GM12878 (cell line): ENCODE measurements around the gene TBC1D10A. TPM values are rescaled to one million over a fixed set of nuclear protein-coding genes. Genes with fewer than 3 reads are reported as not detected.

Experiments
- ATAC-seq: fragments of 200-7000 bp; cut with Tn5 transposase; 3 replicates; pipeline ENCODE4 v1.9.1; 2020; ENCODE audit warnings: mild to moderate bottlenecking, moderate library complexity
- BruUV-seq: library from RNA; stranded (reverse); fragments of 400-500 nt; replicated peaks from 2 replicates; lab custom pipeline; 2021; lab: Mats Ljungman, UMichigan
- CTCF ChIA-PET: fragments of 300-600 bp; sonication (Branson Sonifier 250); formaldehyde crosslinking; extraction: SDS; loops from one replicate; lab custom pipeline; 2021; ENCODE audit warnings: inconsistent platforms; lab: Yijun Ruan, JAX
- POLR2A ChIA-PET: fragments of 350-600 bp; formaldehyde crosslinking; extraction: SDS; loops from one replicate; lab custom pipeline; 2021; ENCODE audit warnings: inconsistent platforms; lab: Charles Lee
- RAD21 ChIA-PET: fragments of 300-600 bp; sonication (Branson Sonifier 250); formaldehyde crosslinking; loops from one replicate; lab custom pipeline; 2023; ENCODE audit warnings: antibody characterized with exemption; ENCODE audit not compliant: unreplicated experiment; lab: Charles Lee
- SMC1A ChIA-PET: fragments of 300-600 bp; sonication (Branson Sonifier 250); formaldehyde crosslinking; loops from one replicate; lab custom pipeline; 2023; ENCODE audit not compliant: unreplicated experiment, uncharacterized antibody; lab: Charles Lee
- DNase-seq: peaks from one replicate; pipeline ENCODE4 v3.0.0-alpha.2; 2011; ENCODE audit warnings: low read depth, low spot score
- FAIRE-seq: peaks from 3 replicates; lab custom pipeline; 2011; peaks lifted over from hg19 to GRCh38; lab: Jason Lieb, UNC
- H2AFZ ChIP-seq: 2 replicates; pipeline ENCODE4 v1.6.0; 2011; ENCODE audit warnings: low read depth, low read length, control low read depth; ENCODE audit not compliant: control insufficient read depth
- H3K27ac ChIP-seq: 2 replicates; pipeline ENCODE4 v1.5.1; 2011; ENCODE audit warnings: control low read depth; ENCODE audit not compliant: control insufficient read depth, insufficient read depth
- H3K27me3 ChIP-seq, 2 experiments: replicated peaks in 1 of 2; 2 replicates each; pipeline versions ENCODE4 v1.6.0 to v1.6.1; 2011; ENCODE audit warnings: low read length in 1 of 2; ENCODE audit not compliant: control insufficient read depth in 2 of 2, insufficient read depth in 2 of 2
- H3K36me3 ChIP-seq, 2 experiments: 2 replicates each; pipeline ENCODE4 v1.5.1; 2011; ENCODE audit warnings: low read length in 1 of 2; ENCODE audit not compliant: control insufficient read depth in 2 of 2, insufficient read depth in 2 of 2
- H3K4me1 ChIP-seq: 2 replicates; pipeline ENCODE4 v1.6.1; 2011; ENCODE audit warnings: mild to moderate bottlenecking, low read length, moderate library complexity, mixed read lengths; ENCODE audit not compliant: control insufficient read depth, insufficient read depth
- H3K4me2 ChIP-seq: 2 replicates; pipeline ENCODE4 v1.6.0; 2011; ENCODE audit warnings: control low read depth; ENCODE audit not compliant: control insufficient read depth, insufficient read depth
- H3K4me3 ChIP-seq: fragments of 200-600 bp; sonication (generic); 2 replicates; pipeline ENCODE4 v1.5.1; 2016
- H3K79me2 ChIP-seq: 2 replicates; pipeline ENCODE4 v1.6.0; 2011; ENCODE audit warnings: low read length; ENCODE audit not compliant: control insufficient read depth, insufficient read depth
- H3K9ac ChIP-seq: 2 replicates; pipeline ENCODE4 v1.8.0; 2011; ENCODE audit warnings: low read length, control low read depth, mixed read lengths; ENCODE audit not compliant: control insufficient read depth, insufficient read depth
- H3K9me3 ChIP-seq: replicated peaks from 3 replicates; pipeline ENCODE4 v1.5.1; 2011; ENCODE audit warnings: mild to moderate bottlenecking, low read length; ENCODE audit not compliant: control insufficient read depth, insufficient read depth
- H4K20me1 ChIP-seq: 2 replicates; pipeline ENCODE4 v1.6.0; 2011; ENCODE audit not compliant: control insufficient read depth, insufficient read depth
- ASH2L ChIP-seq: fragments of 300-600, 200-600 bp; sonication (generic); IDR thresholded peaks from 2 replicates; pipeline ENCODE4 v1.6.1; 2017; ENCODE audit warnings: low read depth, mild to moderate bottlenecking, borderline replicate concordance
- BCL11A ChIP-seq: IDR thresholded peaks from 2 replicates; pipeline ENCODE4 v1.6.1; 2011; ENCODE audit warnings: low read depth, low read length
- BCL3 ChIP-seq: IDR thresholded peaks from 2 replicates; pipeline ENCODE4 v1.6.1; 2011; ENCODE audit warnings: borderline replicate concordance, low read depth, mild to moderate bottlenecking, moderate library complexity, low read length; ENCODE audit not compliant: insufficient read depth, poor library complexity, severe bottlenecking
- E2F4 ChIP-seq: IDR thresholded peaks from 2 replicates; pipeline ENCODE4 v1.6.1; 2012; ENCODE audit warnings: low read depth, low read length, improper control_type of control experiment
- ETV6 ChIP-seq, 2 experiments: fragments of 450-650 bp in 1 of 2; IDR thresholded peaks in 1 of 2; conservative IDR thresholded peaks in 1 of 2; 2 replicates each; pipeline ENCODE4 v1.6.1; 2014; ENCODE audit warnings: antibody characterized with exemption in 1 of 2, borderline replicate concordance in 1 of 2, low read depth in 1 of 2, mild to moderate bottlenecking in 1 of 2, moderate library complexity in 1 of 2
- MEF2A ChIP-seq: IDR thresholded peaks from 2 replicates; pipeline ENCODE4 v1.6.1; 2011; ENCODE audit warnings: low read depth, mild to moderate bottlenecking, low read length, moderate library complexity; ENCODE audit not compliant: insufficient read depth
- NFIC ChIP-seq: IDR thresholded peaks from 2 replicates; pipeline ENCODE4 v1.6.1; 2012; ENCODE audit warnings: low read depth, mild to moderate bottlenecking, inconsistent platforms, low read length, moderate library complexity
- RFX5 ChIP-seq: IDR thresholded peaks from 2 replicates; pipeline ENCODE4 v1.6.1; 2011; ENCODE audit warnings: low read depth, low read length, improper control_type of control experiment
- SIN3A ChIP-seq: IDR thresholded peaks from 2 replicates; pipeline ENCODE4 v1.6.1; 2012; ENCODE audit warnings: low read depth, low read length, improper control_type of control experiment
- SPI1 ChIP-seq: IDR thresholded peaks from 2 replicates; pipeline ENCODE4 v1.6.1; 2011; ENCODE audit warnings: low read depth, mild to moderate bottlenecking, low read length, moderate library complexity, borderline replicate concordance; ENCODE audit not compliant: insufficient read depth
- SREBF1 ChIP-seq: IDR thresholded peaks from 2 replicates; pipeline ENCODE4 v1.6.1; 2012; ENCODE audit warnings: mild to moderate bottlenecking, low read length
- YBX1 ChIP-seq: fragments of 450-650 bp; IDR thresholded peaks from 2 replicates; pipeline ENCODE4 v1.6.1; 2016; ENCODE audit warnings: antibody characterized with exemption
- YY1 ChIP-seq: IDR thresholded peaks from 2 replicates; pipeline ENCODE4 v1.6.1; 2011; ENCODE audit warnings: low read depth, mild to moderate bottlenecking, low read length
- WGBS: methylation state at CpG from one replicate; pipeline ENCODE4 v1.1.6; 2016; ENCODE audit warnings: low lambda C conversion rate; ENCODE audit not compliant: insufficient replicate concordance, insufficient coverage; ENCODE audit errors: missing lambda C conversion rate; 5-methylcytosine and 5-hydroxymethylcytosine counted together
- in situ Hi-C: fragments of 300-500 bp; cut with MboI; formaldehyde crosslinking; loops from 9 replicates; pipeline ENCODE4 v1.14.3; 2018; ENCODE audit warnings: mixed read lengths
- intact Hi-C: fragments of 100-400 bp; cut with micrococcal nuclease; formaldehyde crosslinking; loops from one replicate; pipeline ENCODE4 v1.14.2; 2022; ENCODE audit not compliant: unreplicated experiment
- polyA plus RNA-seq, 11 experiments: library from polyadenylated mRNA; depleted of rRNA in 4 of 11; unstranded in 6 of 11; stranded (reverse) in 5 of 11; fragments of >200 nt; fragmentation: Nextera tagmentation in 4 of 11; fragmentation: Illumina TruSeq in 1 of 11; extraction: Ambion mirVana in 4 of 11; extraction: Trizol in 1 of 11; gene quantifications; 1 replicate in 1 of 11; 2 replicates in 10 of 11; pipeline versions ENCODE4 v1.2.1 to v1.2.3, GENCODE V29; 2011 to 2016; ENCODE audit warnings: inconsistent platforms in 2 of 11, missing spikeins in 2 of 11, low read depth in 1 of 11
- total RNA-seq, 4 experiments: library from RNA; depleted of rRNA in 3 of 4; stranded (reverse); fragments of >200 nt in 3 of 4; fragmentation: Illumina TruSeq in 1 of 4; extraction: Trizol in 1 of 4; gene quantifications; 2 replicates each; pipeline versions ENCODE4 v1.2.1 to v1.2.3, GENCODE V29; 2013 to 2021

The TBC1D10A gene
- total and polyA plus RNA-seq, 10 of the 15 experiments (the other 5 are each of a cell fraction or from before 2014, with no cell fraction given) = 0.27 to 25.7 (median 15.3) TPM

GRCh38 chr22:30293026-30293425, 33.7 kb downstream of the TBC1D10A start:
- BruUV-seq = no TSS peak
- peaks cover 10 to 32% of the 10 kb centered on the region in 2 experiments; a peak in 3 of 4 replicates for H3K36me3 ChIP-seq

GRCh38 chr22:30292069-30292970, 34.4 kb downstream of the TBC1D10A start:
- Histone ChIP-seq H3K27me3 (no peaks in the 10 kb centered on the region), H3K36me3 (peaks cover 5 to 26% of the 10 kb centered on the region in 2 experiments; a peak in 3 of 4 replicates), H3K27ac (no peak overlapping the region), H3K79me2 (no peaks in the 10 kb centered on the region), H3K9ac (no peak overlapping the region), H4K20me1 (no peaks in the 10 kb centered on the region), H3K9me3 (no peaks in the 10 kb centered on the region), H2AFZ (no peak overlapping the region), H3K4me2 (no peak overlapping the region), H3K4me3 (no peak overlapping the region), H3K4me1 (peaks cover 25% of the 10 kb centered on the region)
- BruUV-seq = no TSS peak
- DNase-seq (no peak), ATAC-seq (no peak), FAIRE-seq (no peak)
- RAD21 ChIA-PET = interaction anchor here (2.0 to 6.2 kb wide), 4 partner anchors 9 to 97 kb away, joined by 5 to 277 read pairs (median 103); partner anchors contain the start of genes RNF215 and TBC1D10A
- POLR2A ChIA-PET = no interaction called here
- intact Hi-C loops (no loop called here), in situ Hi-C loops (no loop called here)
- CTCF ChIA-PET = interaction anchor here (0.6 to 10.5 kb wide), 3 partner anchors 16 to 93 kb away, joined by 3 to 436 read pairs (median 177); partner anchors contain the start of gene RNF215
- 56% methylated on average over 14 of the region's 18 CpGs for WGBS
- SMC1A ChIA-PET = interaction anchor here (6.7 to 7.9 kb wide), 2 partner anchors 14 to 34 kb away, joined by 84 to 100 read pairs; partner anchors contain the start of gene TBC1D10A
- TF ChIP-seq ETV6 (conservative IDR thresholded peaks at IDR 0.05 in 1 of 2, IDR thresholded peaks at IDR 0.05 in 1 of 2; ENCODE audit: borderline replicate concordance in 1 of 2, low read depth in 1 of 2) = no peak
- TF ChIP-seq YY1 = no peak
- no peak for TF ChIP-seq BCL3
- TF ChIP-seq SIN3A = no peak
- TF ChIP-seq E2F4 = no peak
- TF ChIP-seq ASH2L = no peak
- no peak for TF ChIP-seq MEF2A
- no peak for TF ChIP-seq BCL11A
- TF ChIP-seq YBX1 = no peak
- no peak for TF ChIP-seq SREBF1

More at GRCh38 chr22:30293026-30293425, 33.7 kb downstream of the TBC1D10A start:
- SMC1A ChIA-PET = interaction anchor here (6.7 to 7.9 kb wide), 2 partner anchors 13 to 33 kb away, joined by 84 to 100 read pairs; partner anchors contain the start of gene TBC1D10A
- CTCF ChIA-PET = no interaction called here
- Histone ChIP-seq H3K4me2 (no peak overlapping the region), H4K20me1 (no peaks in the 10 kb centered on the region), H3K9ac (no peak overlapping the region), H3K27me3 (no peaks in the 10 kb centered on the region), H3K79me2 (no peaks in the 10 kb centered on the region), H3K4me1 (peaks cover 23% of the 10 kb centered on the region), H3K9me3 (no peaks in the 10 kb centered on the region), H3K27ac (no peak overlapping the region), H2AFZ (no peak overlapping the region), H3K4me3 (no peak overlapping the region)
- ATAC-seq (no peak), DNase-seq (no peak), FAIRE-seq (no peak)
- RAD21 ChIA-PET = interaction anchor here (2.0 to 6.2 kb wide), 2 partner anchors 8 to 33 kb away, joined by 5 to 118 read pairs; partner anchors contain the start of gene TBC1D10A
- in situ Hi-C loops = no loop called here
- intact Hi-C loops = no loop called here
- POLR2A ChIA-PET = no interaction called here
- TF ChIP-seq NFIC = no peak
- TF ChIP-seq SPI1 = no peak
- TF ChIP-seq MEF2A = no peak
- TF ChIP-seq ETV6 (conservative IDR thresholded peaks at IDR 0.05 in 1 of 2, IDR thresholded peaks at IDR 0.05 in 1 of 2; ENCODE audit: borderline replicate concordance in 1 of 2, low read depth in 1 of 2) = no peak
- TF ChIP-seq RFX5 = no peak
- 96% methylated on average over 7 of the region's 7 CpGs for WGBS
